CD14-positive monocyte (primary cell): ENCODE results near the gene DPF3. TPM values are rescaled to one million over a fixed set of nuclear protein-coding genes. Genes with fewer than 3 reads are reported as not detected.

Source experiments
- DNase-seq, 3 donors: peaks; one replicate each; pipeline ENCODE4 v3.0.0-alpha.2; 2011 to 2022
- H2AFZ ChIP-seq: 2 replicates; pipeline ENCODE4 v1.6.0; 2012; ENCODE audit warnings: mild to moderate bottlenecking, low read depth, low read length, inconsistent platforms; ENCODE audit not compliant: insufficient read depth, poor library complexity, severe bottlenecking
- H3K27ac ChIP-seq, 2 donors: 1 replicate in 1 of 2; 2 replicates in 1 of 2; pipeline ENCODE4 v1.5.1; 2012 to 2013; ENCODE audit warnings: low read length in 2 of 2, control low read depth in 1 of 2, inconsistent platforms in 1 of 2, low read depth in 1 of 2, mild to moderate bottlenecking in 1 of 2
- H3K27me3 ChIP-seq, 2 donors: one replicate each; pipeline versions ENCODE4 v1.6.0 to v1.6.1; 2011 to 2013; ENCODE audit warnings: low read length in 2 of 2; ENCODE audit not compliant: control insufficient read depth in 2 of 2, insufficient read depth in 2 of 2
- H3K36me3 ChIP-seq, 2 donors: replicated peaks in 1 of 2; 1 replicate in 1 of 2; 2 replicates in 1 of 2; pipeline versions ENCODE4 v1.5.1 to v1.6.1; 2012 to 2013; ENCODE audit warnings: low read length in 2 of 2, control low read depth in 1 of 2, inconsistent platforms in 1 of 2, mild to moderate bottlenecking in 1 of 2; ENCODE audit not compliant: insufficient read depth in 2 of 2, control insufficient read depth in 1 of 2
- H3K4me1 ChIP-seq, 2 donors: 1 replicate in 1 of 2; 2 replicates in 1 of 2; pipeline versions ENCODE4 v1.5.1 to v1.6.1; 2012 to 2013; ENCODE audit warnings: low read length in 2 of 2, control low read depth in 1 of 2, inconsistent platforms in 1 of 2, mild to moderate bottlenecking in 1 of 2, moderate library complexity in 1 of 2; ENCODE audit not compliant: insufficient read depth in 2 of 2, control insufficient read depth in 1 of 2
- H3K4me2 ChIP-seq: replicated peaks from 2 replicates; pipeline ENCODE3; 2012; ENCODE audit warnings: low read length, moderate library complexity, mild to moderate bottlenecking; ENCODE audit not compliant: poor library complexity, severe bottlenecking; ENCODE audit errors: extremely low read depth
- H3K4me3 ChIP-seq, 3 experiments: fragments of 200-600 bp in 1 of 3; sonication (generic) in 1 of 3; replicated peaks in 1 of 3; 1 replicate in 2 of 3; 2 replicates in 1 of 3; pipeline ENCODE4 v1.5.1; 2011 to 2013; ENCODE audit warnings: low read length in 3 of 3, mild to moderate bottlenecking in 3 of 3, control low read depth in 2 of 3, low read depth in 2 of 3, inconsistent platforms in 1 of 3, moderate library complexity in 1 of 3
- H3K79me2 ChIP-seq: 2 replicates; pipeline ENCODE4 v1.6.0; 2012; ENCODE audit warnings: mild to moderate bottlenecking, control low read depth, inconsistent platforms, low read length, moderate library complexity; ENCODE audit not compliant: insufficient read depth
- H3K9ac ChIP-seq: 2 replicates; pipeline ENCODE4 v1.6.0; 2017; ENCODE audit warnings: low read length, mild to moderate bottlenecking; ENCODE audit not compliant: insufficient read depth, poor library complexity, severe bottlenecking
- H3K9me3 ChIP-seq, 2 donors: replicated peaks in 1 of 2; 1 replicate in 1 of 2; 2 replicates in 1 of 2; pipeline versions ENCODE4 v1.5.1 to v1.6.1; 2012 to 2013; ENCODE audit warnings: low read length in 2 of 2, control low read depth in 1 of 2; ENCODE audit not compliant: control insufficient read depth in 1 of 2, insufficient read depth in 1 of 2
- H4K20me1 ChIP-seq: 2 replicates; pipeline ENCODE4 v1.6.0; 2012; ENCODE audit warnings: mild to moderate bottlenecking, low read length, control low read depth, moderate library complexity; ENCODE audit not compliant: insufficient read depth
- H3K27ac Mint-ChIP-seq, 7 donors: one replicate each; pipeline ENCODE4 v1.8.0; 2020; ENCODE audit warnings: mild to moderate bottlenecking in 7 of 7, mixed read lengths in 7 of 7, moderate library complexity in 6 of 7, inconsistent platforms in 2 of 7
- H3K27me3 Mint-ChIP-seq, 3 donors: one replicate each; pipeline ENCODE4 v1.8.0; 2021 to 2022; ENCODE audit warnings: low read depth in 3 of 3, mild to moderate bottlenecking in 3 of 3, mixed read lengths in 3 of 3, moderate library complexity in 3 of 3, inconsistent platforms in 1 of 3
- H3K36me3 Mint-ChIP-seq, 2 donors: one replicate each; pipeline ENCODE4 v1.8.0; 2020; ENCODE audit warnings: mixed read lengths in 2 of 2, inconsistent platforms in 1 of 2, mild to moderate bottlenecking in 1 of 2
- H3K4me1 Mint-ChIP-seq: one replicate; pipeline ENCODE4 v1.8.0; 2020; ENCODE audit warnings: mild to moderate bottlenecking, mixed read lengths
- H3K4me3 Mint-ChIP-seq, 2 donors: one replicate each; pipeline ENCODE4 v1.8.0; 2020; ENCODE audit warnings: mild to moderate bottlenecking in 2 of 2, mixed read lengths in 2 of 2, moderate library complexity in 1 of 2
- H3K9me3 Mint-ChIP-seq, 7 donors: one replicate each; pipeline ENCODE4 v1.8.0; 2020 to 2022; ENCODE audit warnings: mixed read lengths in 7 of 7, mild to moderate bottlenecking in 6 of 7, moderate library complexity in 6 of 7, inconsistent platforms in 2 of 7
- CTCF ChIP-seq: fragments of 200-600 bp; IDR thresholded peaks from one replicate; pipeline ENCODE4 v1.8.0; 2022; ENCODE audit warnings: antibody characterized with exemption, mild to moderate bottlenecking
- WGBS: methylation state at CpG from one replicate; pipeline ENCODE4 v1.1.5; 2013; ENCODE audit warnings: missing lambda C conversion rate; ENCODE audit not compliant: insufficient coverage; 5-methylcytosine and 5-hydroxymethylcytosine counted together
- intact Hi-C, 2 donors: fragments of 100-400 bp; cut with micrococcal nuclease; formaldehyde crosslinking; loops; one replicate each; pipeline versions ENCODE4 v1.15.0 to v1.15.1; 2023
- polyA plus RNA-seq, 3 donors: library from polyadenylated mRNA; depleted of rRNA in 1 of 3; unstranded in 2 of 3; stranded (reverse) in 1 of 3; fragments of 300-500 nt in 2 of 3; fragments of >200 nt in 1 of 3; fragmentation: Illumina TruSeq in 2 of 3; gene quantifications; 1 replicate in 2 of 3; 2 replicates in 1 of 3; pipeline ENCODE4 v1.2.3, GENCODE V29; 2012 to 2021

The DPF3 gene
- polyA plus RNA-seq, 3 donors, result 0.33 to 0.39 TPM; not detected in 1

- Mint-ChIP-seq H3K27ac (no peak overlapping the region), H3K27me3 (peaks cover 5 to 10% (median 7%) of the 10 kb centered on the region in 3 donors), H3K4me3 (no peak overlapping the region), H3K4me1 (no peaks in the 10 kb centered on the region), H3K9me3 (peaks cover 0 to 2% (median 0%) of the 10 kb centered on the region in 7 donors), H3K36me3 (no peaks in the 10 kb centered on the region)
- no peaks in the 10 kb centered on the region for H3K4me1 ChIP-seq
- no peaks in the 10 kb centered on the region for H3K79me2 ChIP-seq
- intact Hi-C loops, result no loop called here
- no peaks in the 10 kb centered on the region for H3K27me3 ChIP-seq
- no peak overlapping the region for H2AFZ ChIP-seq
- H4K20me1 ChIP-seq, result no peaks in the 10 kb centered on the region
- no peak overlapping the region for H3K4me2 ChIP-seq
- H3K9ac ChIP-seq, result no peak overlapping the region
- DNase-seq, result no peak
- no peak for TF ChIP-seq CTCF
- H3K27ac ChIP-seq, result no peak overlapping the region
- no peaks in the 10 kb centered on the region for H3K36me3 ChIP-seq
- WGBS, result 78% methylated on average over 7 of the region's 9 CpGs
- no peak overlapping the region for H3K4me3 ChIP-seq
- H3K9me3 ChIP-seq, result no peaks in the 10 kb centered on the region
These were observed 246.1 kb downstream of the DPF3 start for GRCh38 chr14:72647782-72648181.

GRCh38 chr14:72646861-72647528, 246.9 kb downstream of the DPF3 start:
- no peak for TF ChIP-seq CTCF
- H3K4me3 ChIP-seq, result no peak overlapping the region
- Mint-ChIP-seq H3K27ac (no peak overlapping the region), H3K36me3 (no peaks in the 10 kb centered on the region), H3K27me3 (peaks cover 7 to 10% (median 8%) of the 10 kb centered on the region in 3 donors), H3K9me3 (peaks cover 0 to 5% (median 3%) of the 10 kb centered on the region in 7 donors), H3K4me3 (no peak overlapping the region), H3K4me1 (no peaks in the 10 kb centered on the region)
- intact Hi-C loops, result no loop called here
- no peak for DNase-seq
- H4K20me1 ChIP-seq, result no peaks in the 10 kb centered on the region
- no peaks in the 10 kb centered on the region for H3K36me3 ChIP-seq
- WGBS, result 92% methylated on average over 6 of the region's 7 CpGs
- H3K9ac ChIP-seq, result no peak overlapping the region
- no peak overlapping the region for H2AFZ ChIP-seq
- no peak overlapping the region for H3K27ac ChIP-seq
- no peaks in the 10 kb centered on the region for H3K9me3 ChIP-seq
- no peaks in the 10 kb centered on the region for H3K79me2 ChIP-seq
- no peaks in the 10 kb centered on the region for H3K4me1 ChIP-seq
- no peak overlapping the region for H3K4me2 ChIP-seq
- H3K27me3 ChIP-seq, result no peaks in the 10 kb centered on the region
